GM12801 (cell line): Measurements from ENCODE around the gene DTX3L.

Experiments used
- CTCF ChIP-seq: IDR thresholded peaks from one replicate; pipeline ENCODE4 v1.5.1; 2011; ENCODE audit warnings: control low read depth; ENCODE audit not compliant: insufficient read length; ENCODE audit errors: extremely low read depth

The DTX3L gene

GRCh38 chr3:122608916-122609315, 44.8 kb downstream of the DTX3L start:
- no peak for TF ChIP-seq CTCF

- no peak for TF ChIP-seq CTCF
These were observed 45.8 kb downstream of the DTX3L start for GRCh38 chr3:122609798-122610559.

GRCh38 chr3:122612696-122613095, 48.6 kb downstream of the DTX3L start:
- no peak for TF ChIP-seq CTCF

- no peak for TF ChIP-seq CTCF
These were observed 51.2 kb downstream of the DTX3L start for GRCh38 chr3:122615303-122615702.

- TF ChIP-seq CTCF, result no peak
These were observed 54.5 kb downstream of the DTX3L start for GRCh38 chr3:122618614-122619013.

GRCh38 chr3:122619040-122619439, 54.9 kb downstream of the DTX3L start:
- TF ChIP-seq CTCF, result no peak

GRCh38 chr3:122620399-122620798, 56.3 kb downstream of the DTX3L start:
- no peak for TF ChIP-seq CTCF
